Cerebellar nuclear complex (tissue), 1 donor: ENCODE results near the gene ANKRD42.
"Not testable (repeated sequence)": the region's sequence is repeated elsewhere in the genome, so short reads cannot be mapped to it uniquely, and the experiment has no call there.

ENCODE experiments used
- DNase-seq, 2 experiments: peaks; one replicate each; lab custom pipeline; 2025; lab: John Stamatoyannopoulos, UW

ANKRD42 gene

DNA sequence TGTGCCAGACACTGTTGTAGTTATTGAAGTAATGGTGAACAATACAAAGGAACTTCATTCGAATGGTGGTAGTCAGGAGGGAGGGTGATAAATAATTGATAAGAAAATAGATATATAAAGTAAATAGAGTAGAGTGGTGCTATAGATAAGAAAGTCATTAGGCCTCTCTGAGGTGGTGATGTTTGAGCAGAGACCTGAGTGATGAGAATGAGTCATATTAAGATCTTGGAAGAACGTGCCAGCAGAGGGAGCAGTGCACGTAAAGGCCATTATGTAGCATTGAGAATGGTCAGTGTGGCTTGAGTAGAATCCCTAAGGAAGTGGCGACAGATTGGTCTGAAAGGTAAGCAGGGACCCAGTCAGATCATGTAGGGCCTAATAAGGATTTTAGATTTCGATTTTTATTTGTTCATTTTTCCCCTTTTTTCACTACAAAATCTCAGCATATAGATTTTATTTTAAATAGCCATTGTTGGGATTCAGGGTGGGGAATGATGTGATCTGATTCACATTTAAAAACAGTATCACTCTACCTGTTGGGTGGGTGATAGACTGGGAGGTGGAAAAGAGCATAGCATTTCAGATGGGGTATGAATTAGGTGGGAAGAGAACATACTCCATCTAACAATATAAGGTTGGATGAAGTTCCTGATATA is 47.9 kb downstream of the ANKRD42 start:
- DNase-seq = no peak

DNA sequence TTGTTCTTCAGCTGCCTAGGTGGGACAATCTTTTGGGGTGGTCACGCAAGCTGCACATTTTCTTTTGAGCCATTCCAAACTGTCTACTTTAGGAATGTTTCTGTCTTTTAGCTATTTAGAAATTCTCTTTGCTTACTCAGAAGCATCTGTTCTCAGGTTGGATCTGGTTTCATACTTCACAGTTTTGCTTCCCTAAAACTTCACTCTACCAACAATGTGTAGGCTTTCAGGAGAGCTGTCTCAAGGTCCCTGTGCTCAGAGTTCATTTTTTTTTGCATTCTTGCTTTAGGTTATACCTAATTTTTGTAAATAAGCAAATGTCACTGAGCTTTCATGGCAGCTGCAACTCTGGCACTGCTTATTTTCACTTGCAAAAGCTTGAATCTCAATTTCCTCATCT is 55.9 kb downstream of the ANKRD42 start:
- DNase-seq = no peak

DNA sequence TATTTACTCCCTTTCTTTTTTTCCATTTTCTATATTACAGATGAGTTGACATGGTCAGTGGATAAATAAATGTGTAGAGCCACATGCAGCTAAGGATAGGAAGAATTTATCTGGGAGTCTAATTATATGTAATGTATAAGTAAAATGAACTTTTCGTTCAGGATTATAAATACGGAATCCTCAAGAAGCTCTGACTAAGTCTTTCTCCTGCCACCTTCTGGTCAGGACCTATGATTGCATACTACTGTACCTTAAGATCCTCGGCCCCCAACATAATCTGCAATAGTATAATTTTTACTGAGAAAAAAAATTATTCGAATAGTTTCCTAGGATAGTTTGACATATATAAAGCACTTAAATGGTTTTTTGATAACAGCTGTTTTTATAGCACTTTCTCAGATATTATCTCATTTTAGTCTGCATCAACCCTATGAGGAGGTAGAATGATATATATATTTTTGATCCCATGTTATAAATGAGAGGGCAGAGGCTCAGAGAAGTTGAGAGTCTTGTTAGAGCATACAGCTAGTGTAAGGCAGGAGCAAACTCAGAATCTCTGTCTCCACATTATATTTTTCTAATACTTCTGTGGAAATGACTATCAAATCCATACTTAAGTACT is 56.6 kb downstream of the ANKRD42 start:
- DNase-seq = no peak

DNA sequence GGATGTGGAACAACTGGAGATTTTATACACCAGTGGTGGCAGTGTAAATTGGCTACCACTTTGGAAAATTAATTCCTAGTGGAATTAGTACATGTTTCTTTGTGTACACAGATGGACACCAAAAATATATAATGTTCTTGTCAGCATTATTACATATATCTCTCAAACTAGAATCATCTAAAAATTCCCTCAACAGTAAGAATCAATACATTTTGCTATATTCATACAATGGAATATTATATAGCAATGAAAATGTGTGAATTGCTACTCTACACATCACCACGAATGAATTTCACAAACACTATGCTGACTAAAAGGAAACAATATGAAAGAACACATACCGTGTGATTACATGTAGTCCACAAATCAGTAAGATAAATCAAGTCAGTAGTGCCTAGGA is 58.8 kb downstream of the ANKRD42 start:
- no peak for DNase-seq

DNA sequence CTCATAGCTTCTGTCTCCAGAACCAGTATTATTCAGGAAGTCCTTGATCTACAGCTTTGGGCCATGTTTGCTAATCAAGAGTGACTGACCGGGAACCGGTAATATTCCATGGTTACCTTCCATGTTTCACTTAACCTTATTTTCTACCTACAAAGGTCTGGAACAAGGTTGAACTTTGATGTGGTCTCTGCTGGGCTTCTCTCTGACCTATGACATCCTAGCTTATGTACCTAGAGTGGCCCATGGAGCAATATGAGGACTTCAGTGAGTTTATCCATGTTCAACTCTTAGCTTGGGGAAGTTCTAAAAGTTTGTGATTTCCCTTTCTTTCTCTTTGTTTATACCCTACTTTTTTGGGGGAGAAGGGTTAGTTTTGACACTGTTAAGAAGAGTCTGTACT is 59.4 kb downstream of the ANKRD42 start:
- no peak for DNase-seq

DNA sequence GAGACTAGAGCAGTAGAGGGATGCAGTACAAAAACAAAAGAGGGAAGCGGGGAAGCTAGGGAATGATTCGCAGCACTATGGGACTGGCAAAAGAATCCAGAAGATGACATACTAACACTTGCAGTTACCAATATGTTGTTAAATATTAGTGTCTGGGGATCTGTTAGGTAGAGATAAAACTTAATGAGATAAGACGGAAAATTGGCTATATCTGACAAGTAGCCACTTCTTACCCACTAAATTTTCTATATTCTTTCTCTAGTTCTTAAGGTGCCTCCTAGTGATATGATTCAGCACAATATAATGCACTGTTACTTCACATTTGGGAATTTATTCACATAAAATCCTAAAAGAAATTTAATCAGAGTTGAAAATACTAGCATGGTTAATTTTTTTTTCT is 61.9 kb downstream of the ANKRD42 start:
- DNase-seq = no peak

DNA sequence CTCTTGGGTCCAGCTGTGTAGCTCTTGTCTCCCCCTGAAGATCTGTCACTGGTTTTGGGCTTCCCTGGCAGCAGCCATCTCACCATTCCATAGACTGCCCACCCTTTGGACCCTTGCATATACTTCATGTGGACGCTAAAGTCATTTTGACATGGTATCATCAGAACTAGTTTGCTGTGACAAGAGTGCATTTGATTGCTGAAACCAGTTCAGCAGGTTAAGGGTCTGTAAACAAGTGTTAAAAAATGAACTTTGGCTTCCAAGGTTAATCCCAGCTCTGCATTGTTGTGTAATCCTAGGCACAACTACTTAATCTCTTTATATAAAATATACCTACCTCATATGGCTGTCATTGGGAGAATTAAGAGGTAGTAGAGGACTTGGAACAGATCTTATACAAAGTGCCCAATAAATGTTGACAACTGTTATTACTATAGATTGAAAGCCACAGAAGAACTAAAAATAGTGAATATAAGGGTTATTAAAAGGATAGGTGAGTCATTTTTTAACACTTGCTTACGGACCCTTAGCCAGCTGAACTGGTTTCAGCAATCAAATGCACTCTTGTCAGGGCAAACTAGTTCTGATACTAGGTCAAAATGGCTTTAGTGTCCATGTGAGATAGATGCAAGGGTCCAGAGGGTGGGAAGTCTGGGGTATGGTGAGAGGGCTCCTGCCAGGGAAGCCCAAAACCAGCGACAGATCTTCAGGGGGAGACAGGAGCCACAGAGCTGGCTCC is 63.3 kb downstream of the ANKRD42 start:
- DNase-seq = no peak

DNA sequence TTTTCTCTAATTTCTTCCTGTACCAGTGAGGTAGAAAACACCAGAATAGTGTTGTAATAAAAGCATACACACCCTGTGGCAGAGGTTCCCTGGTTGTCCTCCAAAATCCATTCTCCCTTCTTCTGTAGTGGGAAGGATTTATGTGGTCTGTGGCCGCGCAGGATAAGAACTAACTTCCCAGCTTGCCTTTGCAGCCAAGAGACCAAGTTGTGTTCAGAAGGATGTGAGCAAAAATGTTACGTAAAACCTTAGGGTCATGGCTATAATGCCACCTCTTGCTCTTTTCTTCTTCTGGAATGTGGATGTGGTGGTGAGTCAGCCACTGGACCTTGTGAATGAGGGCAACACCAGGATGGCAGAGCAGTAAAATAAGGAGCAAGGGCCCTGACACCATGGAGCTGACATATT is 64.3 kb downstream of the ANKRD42 start:
- no peak for DNase-seq

DNA sequence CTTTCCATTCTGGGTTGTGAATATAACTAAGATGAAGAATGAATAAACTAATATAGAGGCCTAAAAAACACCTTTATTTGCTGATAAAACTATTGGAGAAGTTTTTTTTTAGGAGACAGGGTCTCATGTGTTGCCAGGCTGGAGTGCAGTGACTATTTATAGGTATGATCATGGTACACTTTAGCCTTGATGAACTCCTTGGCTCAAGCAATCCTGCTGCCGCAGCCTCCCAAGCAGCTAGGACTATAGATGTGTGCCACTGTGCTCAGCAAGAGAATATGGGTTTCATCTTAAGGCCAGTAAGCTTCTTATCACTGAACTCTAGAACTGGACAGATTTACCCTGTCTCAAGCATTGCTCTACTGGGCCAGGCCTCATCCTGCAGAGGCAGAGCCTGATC is 66.0 kb downstream of the ANKRD42 start:
- DNase-seq = no peak

DNA sequence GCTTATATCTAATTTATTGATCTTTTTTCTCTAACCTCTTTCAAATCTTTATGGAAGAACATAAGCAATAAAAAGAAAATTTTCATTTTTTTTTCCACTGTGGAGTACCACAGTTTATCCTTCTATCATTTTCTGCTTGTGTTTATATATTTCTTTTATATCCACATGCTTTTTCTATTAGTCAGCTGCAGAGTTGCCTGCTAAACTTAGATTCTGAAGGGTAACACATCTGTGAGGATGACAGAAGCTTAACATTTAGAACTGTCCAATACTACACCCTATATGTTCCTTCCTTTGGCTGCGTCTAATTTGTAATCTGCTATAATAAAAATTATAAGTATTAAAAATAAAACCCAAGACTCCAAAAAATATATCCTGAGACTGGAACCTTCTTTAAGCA is 71.8 kb downstream of the ANKRD42 start:
- DNase-seq = no peak

DNA sequence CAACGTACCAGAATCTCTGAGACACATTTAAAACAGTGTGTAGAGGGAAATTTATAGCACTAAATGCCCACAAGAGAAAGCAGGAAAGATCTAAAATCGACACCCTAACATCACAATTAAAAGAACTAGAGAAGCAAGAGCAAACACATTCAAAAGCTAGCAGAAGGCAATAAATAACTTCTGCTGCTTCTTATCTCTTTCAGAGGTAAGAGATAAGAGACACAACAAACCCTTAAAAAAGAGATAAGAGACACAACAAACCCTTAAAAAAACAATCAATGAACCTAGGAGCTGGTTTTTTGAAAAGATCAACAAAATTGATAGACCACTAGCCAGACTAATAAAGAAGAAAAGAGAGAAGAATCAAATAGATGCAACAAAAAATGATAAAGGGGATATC is 75.6 kb downstream of the ANKRD42 start:
- DNase-seq = not testable (repeated sequence)

DNA sequence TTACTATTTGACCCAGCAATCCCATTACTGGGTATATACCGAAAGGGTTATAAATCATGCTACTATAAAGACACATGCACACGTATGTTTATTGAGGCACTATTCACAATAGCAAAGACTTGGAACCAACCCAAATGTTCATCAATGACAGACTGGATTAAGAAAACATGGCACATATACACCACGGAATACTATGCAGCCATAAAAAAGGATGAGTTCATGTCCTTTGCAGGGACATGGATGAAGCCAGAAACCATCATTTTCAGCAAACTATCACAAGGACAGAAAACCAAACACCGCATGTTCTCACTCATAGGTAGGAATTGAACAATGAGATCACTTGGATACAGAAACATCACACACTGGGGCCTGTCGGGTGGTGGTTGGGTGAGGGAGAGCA is 78.2 kb downstream of the ANKRD42 start:
- not testable (repeated sequence) for DNase-seq

DNA sequence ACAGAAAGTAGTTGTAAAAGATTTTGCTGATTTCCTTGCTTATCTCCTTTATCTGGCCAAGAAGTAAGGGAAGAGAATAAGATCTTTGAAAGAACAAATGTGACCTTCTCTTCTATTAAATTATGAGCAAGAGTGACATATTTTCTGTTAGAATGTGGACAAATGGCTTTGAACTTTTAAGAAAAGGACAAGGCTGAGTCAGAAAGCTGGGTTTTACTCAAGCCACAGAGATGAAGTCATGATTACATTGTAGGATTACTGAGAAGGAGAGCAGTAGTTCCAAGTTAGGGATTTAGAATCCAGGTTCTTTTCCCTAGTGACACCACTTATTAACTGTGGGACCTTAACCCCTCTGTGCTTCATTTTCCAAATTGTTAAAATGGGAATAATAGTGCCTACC is 79.1 kb downstream of the ANKRD42 start:
- no peak for DNase-seq

DNA sequence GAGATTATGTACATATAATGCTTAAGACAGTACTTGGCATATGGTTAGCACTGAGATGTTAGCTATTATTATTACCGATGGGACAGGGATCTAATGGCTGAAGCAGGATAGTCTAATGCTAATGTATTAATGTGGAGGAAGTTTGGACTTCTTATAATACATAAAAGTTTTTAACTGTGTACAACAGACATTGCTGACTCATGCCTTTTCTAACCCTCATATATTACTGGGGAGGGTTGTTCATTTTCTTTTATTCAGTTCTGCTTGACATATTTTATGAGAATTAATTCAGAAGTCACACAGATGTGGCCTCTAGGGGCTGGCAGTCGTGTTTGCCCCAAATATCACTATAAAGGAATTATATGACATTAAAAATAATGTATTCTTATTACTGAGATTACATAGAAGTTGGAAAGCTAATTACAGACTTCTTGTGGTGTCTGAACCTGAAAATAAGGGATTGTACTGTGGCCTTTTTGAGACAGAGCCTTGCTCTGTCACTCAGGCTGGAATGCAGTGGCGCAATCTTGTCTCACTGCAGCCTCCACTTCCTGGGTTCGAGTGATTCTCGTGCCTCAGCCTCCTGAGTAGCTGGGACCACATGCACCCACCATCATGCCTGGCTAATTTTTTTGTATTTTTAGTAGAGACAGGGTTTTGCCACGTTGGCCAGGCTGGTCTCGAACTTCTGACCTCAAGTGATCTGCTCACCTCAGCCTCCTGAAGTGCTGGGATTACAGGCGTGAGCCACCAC is 82.6 kb downstream of the ANKRD42 start:
- DNase-seq = no peak

DNA sequence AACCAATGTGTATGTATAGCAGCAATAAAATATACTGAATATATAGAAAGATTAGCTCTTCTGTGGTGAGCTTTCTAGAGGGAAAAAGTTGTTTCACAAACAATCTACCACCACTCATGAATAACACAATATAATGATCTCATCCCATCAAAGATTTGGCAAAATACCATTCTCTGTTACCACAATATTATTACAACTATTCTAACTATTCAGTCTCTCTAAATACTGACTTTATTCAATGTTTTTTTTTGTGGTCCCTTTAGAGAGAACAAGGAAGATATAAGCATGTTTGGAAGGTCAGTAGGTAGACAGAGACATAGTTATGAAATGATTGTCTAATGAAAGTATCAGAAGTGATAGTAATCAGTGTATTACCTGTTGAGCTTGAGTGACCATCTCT is 84.8 kb downstream of the ANKRD42 start:
- DNase-seq = no peak

DNA sequence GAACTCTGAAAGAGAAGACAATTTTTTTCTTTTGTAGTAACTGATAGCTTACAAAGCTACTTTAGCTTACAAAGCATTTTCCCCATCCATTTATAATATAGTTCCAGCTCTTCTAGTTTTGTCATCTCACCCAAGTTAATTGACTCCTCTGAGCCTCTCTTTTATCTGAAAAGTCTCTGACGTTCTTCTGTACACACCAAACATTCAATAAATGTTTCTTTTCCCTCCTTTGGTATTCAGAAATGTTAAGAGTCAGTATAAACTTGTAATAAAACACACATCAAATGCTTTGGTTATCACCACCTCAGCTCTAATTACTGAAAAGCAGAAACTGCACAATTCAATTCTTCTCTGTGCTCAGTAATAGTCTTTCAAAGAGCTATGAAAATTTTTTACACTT is 86.7 kb downstream of the ANKRD42 start:
- DNase-seq = no peak

DNA sequence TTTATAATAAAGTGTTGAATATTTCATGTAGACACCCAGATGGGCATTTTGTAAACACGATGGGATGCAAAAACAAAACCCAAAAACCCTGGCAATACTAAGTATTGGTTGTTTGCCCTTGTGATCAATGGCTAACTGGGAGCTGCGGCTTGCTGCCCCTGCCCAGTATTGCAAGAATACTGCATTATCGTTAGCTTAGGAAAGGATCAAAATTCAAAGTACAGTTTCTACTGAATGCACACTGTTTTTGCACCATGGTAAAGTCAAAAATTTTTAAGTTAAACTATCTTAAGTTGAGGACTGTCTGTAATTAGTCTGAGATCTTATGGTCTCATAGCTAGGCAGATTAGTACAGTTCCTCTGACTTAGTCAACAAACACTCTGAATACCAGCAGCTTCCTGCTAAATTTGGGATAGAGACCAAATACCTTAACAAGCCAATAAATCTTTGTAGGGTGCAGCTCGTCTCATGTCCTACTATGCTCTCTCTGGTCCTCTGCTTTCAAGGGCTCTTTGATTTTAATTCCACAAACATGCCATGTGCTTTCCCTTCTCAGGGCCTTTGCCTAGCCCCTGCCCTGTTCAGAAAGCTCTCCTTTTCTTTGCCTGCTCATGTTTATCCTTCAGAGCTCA is 88.7 kb downstream of the ANKRD42 start:
- DNase-seq = no peak

DNA sequence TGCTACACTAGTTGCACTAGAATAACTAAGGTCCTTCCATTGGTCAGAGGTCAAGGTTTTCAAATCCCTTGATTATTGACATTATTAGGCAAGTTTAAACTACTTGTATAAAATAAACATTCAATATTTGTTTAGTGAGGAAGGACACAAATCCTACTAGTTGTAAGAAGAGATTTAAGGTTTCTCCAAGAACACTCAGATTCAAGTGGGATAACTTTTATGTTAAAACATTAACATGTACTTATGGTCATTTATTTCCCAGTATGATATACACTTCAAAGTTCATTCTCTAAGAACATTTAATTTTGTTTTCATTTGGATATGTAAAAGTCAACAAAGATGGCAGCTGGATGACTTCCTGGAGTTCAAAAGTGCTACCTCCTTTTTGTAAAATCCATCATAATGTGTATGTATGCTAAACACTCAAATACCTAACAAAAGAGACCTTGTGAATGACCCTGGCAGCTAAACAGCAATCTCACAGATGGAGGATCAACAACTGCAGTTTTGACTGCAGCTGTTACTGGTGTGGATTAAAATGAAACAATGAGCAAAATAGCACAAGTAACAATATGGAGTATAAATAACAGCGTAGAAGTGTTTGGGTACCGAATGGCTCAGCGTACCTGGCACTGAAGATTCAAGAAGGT is 91.1 kb downstream of the ANKRD42 start:
- DNase-seq = no peak

DNA sequence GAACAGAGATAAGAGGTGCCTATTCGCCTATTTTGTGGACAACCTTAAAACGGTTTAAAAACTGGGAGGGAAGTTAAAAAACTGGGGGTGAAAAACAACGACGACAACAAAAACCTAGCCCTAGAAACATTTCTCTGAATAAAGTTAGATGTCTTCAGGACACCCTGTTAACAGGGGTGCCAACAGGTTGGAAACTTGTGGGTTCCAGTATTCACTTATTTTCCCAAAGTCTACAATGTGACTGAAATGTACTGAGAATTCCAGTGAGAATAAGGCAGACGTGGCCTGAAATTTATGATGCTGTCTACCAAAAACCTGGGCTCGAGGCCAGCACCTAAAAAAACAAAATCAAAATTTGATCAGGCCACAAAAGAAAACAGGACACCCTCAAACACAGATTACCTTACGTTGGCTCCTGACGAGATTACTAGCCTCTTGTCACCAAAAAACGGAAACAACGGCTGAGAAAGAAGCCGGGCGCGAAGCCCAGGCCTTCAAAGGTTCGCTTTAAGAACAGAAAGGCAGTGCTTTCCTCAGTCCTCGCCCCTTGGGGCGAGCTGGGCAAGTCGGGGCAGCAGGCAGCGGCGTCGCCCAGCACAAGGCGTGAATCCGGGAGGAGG is 91.7 kb downstream of the ANKRD42 start:
- no peak for DNase-seq

DNA sequence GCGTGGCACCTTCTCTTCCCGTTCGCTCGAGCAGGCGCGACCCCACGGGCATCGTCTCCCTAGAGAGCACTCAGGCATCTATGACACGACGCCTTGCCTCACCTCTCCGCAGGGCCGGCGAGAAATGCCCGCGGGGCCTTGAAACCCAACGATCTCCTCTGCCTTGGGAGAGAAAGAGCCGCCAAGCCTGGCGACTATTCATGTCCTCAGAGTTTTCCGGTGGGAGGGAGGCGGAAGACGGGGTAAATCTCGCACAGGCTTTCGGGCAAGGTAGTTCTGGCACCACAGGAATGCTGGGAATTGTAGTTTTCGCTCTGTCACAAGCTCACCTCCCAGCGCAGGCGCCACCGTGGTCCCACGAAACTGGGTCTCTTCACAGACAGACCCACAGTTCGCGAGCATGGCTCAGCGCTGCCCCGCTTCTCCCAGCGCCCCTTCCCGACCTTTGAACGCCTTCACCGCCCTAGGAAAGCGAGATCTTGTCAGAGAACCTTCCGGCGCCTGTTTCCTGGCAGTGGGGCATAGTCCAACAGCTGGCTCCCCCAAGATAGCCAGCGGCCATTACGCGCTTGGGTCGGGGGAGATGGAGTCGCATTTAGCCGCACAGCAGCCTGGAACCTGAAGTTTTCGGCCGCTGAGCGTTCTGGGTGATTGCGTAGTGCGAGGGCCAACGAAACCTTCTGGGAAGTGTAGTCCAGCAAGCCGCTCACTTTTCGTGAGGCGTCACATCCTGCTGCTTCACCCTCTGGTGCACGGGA is 92.4 kb downstream of the ANKRD42 start, which contains the start of gene CCDC90B:
Gene CCDC90B, minus strand, starts transcription at position 597 of the 758 bp plus-strand sequence. Its CDS starts 395 bp downstream, at position 202.
- DNase-seq = peak; percentile 81 to 91
